NB4 (cell line): ENCODE measurements around the gene RSAD1.

Source experiments
- DNase-seq: peaks from one replicate; pipeline ENCODE4 v3.0.0; 2010; ENCODE audit warnings: low read depth
- H3K4me3 ChIP-seq: one replicate; pipeline ENCODE4 v1.5.1; 2011; ENCODE audit warnings: mild to moderate bottlenecking, low read depth, low read length, moderate library complexity
- MYC ChIP-seq: IDR thresholded peaks from 2 replicates; pipeline ENCODE4 v1.6.1; 2011; ENCODE audit warnings: low read depth, low read length
- POLR2A ChIP-seq: IDR thresholded peaks from 2 replicates; pipeline ENCODE4 v1.6.1; 2011; ENCODE audit warnings: mild to moderate bottlenecking; ENCODE audit not compliant: insufficient read length; ENCODE audit errors: extremely low read depth
- TF ChIP-seq, protein P1 (sequence below): IDR thresholded peaks from one replicate; pipeline ENCODE4 v1.5.1; 2012; ENCODE audit warnings: low read depth, low read length
- TF ChIP-seq, protein P2 (sequence below): IDR thresholded peaks from 2 replicates; pipeline ENCODE4 v1.6.1; 2011; ENCODE audit warnings: low read depth, low read length

The RSAD1 gene

GRCh38 chr17:50517504-50518383 is 39.1 kb downstream of the RSAD1 start:
- TF ChIP-seq MYC (no peak), POLR2A (no peak)
- TF ChIP-seq, protein P1, sequence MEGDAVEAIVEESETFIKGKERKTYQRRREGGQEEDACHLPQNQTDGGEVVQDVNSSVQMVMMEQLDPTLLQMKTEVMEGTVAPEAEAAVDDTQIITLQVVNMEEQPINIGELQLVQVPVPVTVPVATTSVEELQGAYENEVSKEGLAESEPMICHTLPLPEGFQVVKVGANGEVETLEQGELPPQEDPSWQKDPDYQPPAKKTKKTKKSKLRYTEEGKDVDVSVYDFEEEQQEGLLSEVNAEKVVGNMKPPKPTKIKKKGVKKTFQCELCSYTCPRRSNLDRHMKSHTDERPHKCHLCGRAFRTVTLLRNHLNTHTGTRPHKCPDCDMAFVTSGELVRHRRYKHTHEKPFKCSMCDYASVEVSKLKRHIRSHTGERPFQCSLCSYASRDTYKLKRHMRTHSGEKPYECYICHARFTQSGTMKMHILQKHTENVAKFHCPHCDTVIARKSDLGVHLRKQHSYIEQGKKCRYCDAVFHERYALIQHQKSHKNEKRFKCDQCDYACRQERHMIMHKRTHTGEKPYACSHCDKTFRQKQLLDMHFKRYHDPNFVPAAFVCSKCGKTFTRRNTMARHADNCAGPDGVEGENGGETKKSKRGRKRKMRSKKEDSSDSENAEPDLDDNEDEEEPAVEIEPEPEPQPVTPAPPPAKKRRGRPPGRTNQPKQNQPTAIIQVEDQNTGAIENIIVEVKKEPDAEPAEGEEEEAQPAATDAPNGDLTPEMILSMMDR: no peak
- DNase-seq: no peak
- no peak overlapping the region for H3K4me3 ChIP-seq

GRCh38 chr17:50518384-50519023 is 39.8 kb downstream of the RSAD1 start:
- no peak for TF ChIP-seq MYC
- TF ChIP-seq, protein P1: no peak
- TF ChIP-seq, protein P2, sequence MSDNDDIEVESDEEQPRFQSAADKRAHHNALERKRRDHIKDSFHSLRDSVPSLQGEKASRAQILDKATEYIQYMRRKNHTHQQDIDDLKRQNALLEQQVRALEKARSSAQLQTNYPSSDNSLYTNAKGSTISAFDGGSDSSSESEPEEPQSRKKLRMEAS: no peak
- no peak for TF ChIP-seq POLR2A
- no peak for DNase-seq

GRCh38 chr17:50519141-50519834 is 40.6 kb downstream of the RSAD1 start:
- TF ChIP-seq POLR2A (no peak), MYC (no peak)
- TF ChIP-seq, protein P1: no peak
- TF ChIP-seq, protein P2: no peak
- DNase-seq: no peak
- no peak overlapping the region for H3K4me3 ChIP-seq

More at GRCh38 chr17:50518384-50519023, 39.8 kb downstream of the RSAD1 start:
- H3K4me3 ChIP-seq: no peak overlapping the region

GRCh38 chr17:50520483-50520882 is 41.8 kb downstream of the RSAD1 start:
- TF ChIP-seq, protein P2: no peak
- TF ChIP-seq, protein P1: no peak
- TF ChIP-seq POLR2A: no peak
- no peak for TF ChIP-seq MYC
- no peak for DNase-seq
- H3K4me3 ChIP-seq: no peak overlapping the region

- no peak for DNase-seq
- H3K4me3 ChIP-seq: no peak overlapping the region
- TF ChIP-seq POLR2A (no peak), MYC (no peak)
- TF ChIP-seq, protein P2: no peak
- TF ChIP-seq, protein P1: no peak
These were observed 42.9 kb downstream of the RSAD1 start for GRCh38 chr17:50521514-50521913.
